Osteoblast (primary cell): Measurements from ENCODE around the gene RBM33. TPM values are rescaled to one million over a fixed set of nuclear protein-coding genes. Genes with fewer than 3 reads are reported as not detected.

Experiments used
- DNase-seq: peaks from one replicate; pipeline ENCODE4 v3.0.0; 2011; ENCODE audit warnings: low spot score, mixed read lengths; ENCODE audit not compliant: insufficient read length; ENCODE audit errors: missing footprints
- H2AFZ ChIP-seq: 2 replicates; pipeline ENCODE4 v1.6.0; 2011; ENCODE audit warnings: mild to moderate bottlenecking, low read length
- H3K27ac ChIP-seq: 2 replicates; pipeline ENCODE4 v1.5.1; 2011; ENCODE audit warnings: mild to moderate bottlenecking, low read depth, low read length, moderate library complexity
- H3K27me3 ChIP-seq: 2 replicates; pipeline ENCODE4 v1.6.0; 2012; ENCODE audit warnings: mild to moderate bottlenecking, control low read depth, inconsistent platforms, low read length, moderate library complexity; ENCODE audit not compliant: insufficient read depth
- H3K36me3 ChIP-seq: 2 replicates; pipeline ENCODE4 v1.5.1; 2011; ENCODE audit warnings: mild to moderate bottlenecking, low read length, control low read depth, moderate library complexity; ENCODE audit not compliant: insufficient read depth
- H3K4me1 ChIP-seq: 2 replicates; pipeline ENCODE4 v1.5.1; 2011; ENCODE audit warnings: mild to moderate bottlenecking, low read length, control low read depth, moderate library complexity; ENCODE audit not compliant: insufficient read depth
- H3K4me2 ChIP-seq: 2 replicates; pipeline ENCODE4 v1.6.0; 2011; ENCODE audit warnings: mild to moderate bottlenecking, low read length; ENCODE audit not compliant: insufficient read depth
- H3K4me3 ChIP-seq: fragments of 200-600 bp; sonication (generic); 3 replicates; pipeline ENCODE4 v1.5.1; 2012; ENCODE audit warnings: mild to moderate bottlenecking, low read length, inconsistent platforms; ENCODE audit not compliant: insufficient read depth
- H3K79me2 ChIP-seq: 2 replicates; pipeline ENCODE4 v1.6.0; 2012; ENCODE audit warnings: mild to moderate bottlenecking, low read length, control low read depth, inconsistent platforms; ENCODE audit not compliant: insufficient read depth
- H3K9me3 ChIP-seq: 2 replicates; pipeline ENCODE4 v1.5.1; 2011; ENCODE audit warnings: low read depth, low read length, control low read depth
- H4K20me1 ChIP-seq: 2 replicates; pipeline ENCODE4 v1.6.0; 2012; ENCODE audit warnings: mild to moderate bottlenecking, low read length, control low read depth; ENCODE audit not compliant: insufficient read depth
- CTCF ChIP-seq: IDR thresholded peaks from 2 replicates; pipeline ENCODE4 v1.5.1; 2011; ENCODE audit warnings: mild to moderate bottlenecking, low read depth, low read length, moderate library complexity; ENCODE audit errors: extremely low read depth
- total RNA-seq: library from RNA; depleted of rRNA; stranded (reverse); fragments of >200 nt; gene quantifications from 2 replicates; pipeline ENCODE4 v1.2.3, GENCODE V29; 2012

RBM33 gene
- total RNA-seq, 1 donor: 27.5 TPM

DNA sequence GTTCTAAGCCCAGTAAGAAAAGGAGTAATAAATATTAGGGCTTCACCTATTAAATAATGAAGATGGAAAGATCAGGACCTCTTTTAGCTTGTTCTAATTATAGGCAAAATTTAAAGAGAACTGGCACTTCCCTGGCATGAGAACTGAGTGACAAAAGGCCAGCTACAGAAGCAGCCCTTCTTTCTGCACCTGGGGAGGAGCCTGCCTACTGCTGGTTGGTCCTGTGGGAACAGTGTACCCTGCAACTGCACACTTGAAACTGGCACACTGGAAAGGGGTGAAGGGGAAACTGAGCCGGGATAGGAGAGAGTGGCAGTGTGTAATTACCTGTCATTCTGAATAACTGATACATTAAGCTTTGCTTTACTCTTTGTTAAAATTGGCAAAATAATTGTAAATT is 87.4 kb downstream of the RBM33 start:
- Histone ChIP-seq H3K9me3 (no peaks in the 10 kb centered on the region), H3K36me3 (no peaks in the 10 kb centered on the region), H2AFZ (no peak overlapping the region), H3K4me2 (no peak overlapping the region), H3K27me3 (no peaks in the 10 kb centered on the region), H3K4me3 (no peak overlapping the region), H4K20me1 (peaks cover 5% of the 10 kb centered on the region), H3K27ac (no peak overlapping the region), H3K4me1 (no peaks in the 10 kb centered on the region), H3K79me2 (peaks cover 27% of the 10 kb centered on the region)
- no peak for DNase-seq
- no peak for TF ChIP-seq CTCF

DNA sequence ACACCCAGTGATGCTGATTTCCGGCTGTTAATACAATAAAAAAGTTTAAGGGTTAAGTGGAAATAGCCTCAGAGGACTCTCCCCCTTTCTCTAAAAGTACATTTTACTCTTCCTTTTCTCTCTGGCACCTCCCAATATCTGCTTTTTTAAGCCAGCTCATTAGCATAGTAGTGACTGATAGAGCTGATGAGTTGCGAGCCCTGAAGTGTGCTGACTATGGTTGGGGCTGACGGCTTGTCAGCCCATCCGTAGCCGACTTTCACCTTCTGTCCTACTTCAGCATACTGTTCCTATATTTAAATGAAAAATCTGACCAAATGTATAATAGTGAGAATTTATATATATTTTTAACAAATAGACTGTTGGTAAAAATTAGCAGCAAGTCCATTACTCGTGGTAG is 87.8 kb downstream of the RBM33 start:
- no peak overlapping the region for H3K27ac ChIP-seq
- no peaks in the 10 kb centered on the region for H3K36me3 ChIP-seq
- DNase-seq: no peak
- no peak overlapping the region for H3K4me2 ChIP-seq
- no peak for TF ChIP-seq CTCF
- no peak overlapping the region for H3K4me3 ChIP-seq
- peaks cover 5% of the 10 kb centered on the region for H4K20me1 ChIP-seq
- H3K79me2 ChIP-seq: peaks cover 23% of the 10 kb centered on the region
- no peaks in the 10 kb centered on the region for H3K9me3 ChIP-seq
- H2AFZ ChIP-seq: no peak overlapping the region
- H3K27me3 ChIP-seq: no peaks in the 10 kb centered on the region
- no peaks in the 10 kb centered on the region for H3K4me1 ChIP-seq

DNA sequence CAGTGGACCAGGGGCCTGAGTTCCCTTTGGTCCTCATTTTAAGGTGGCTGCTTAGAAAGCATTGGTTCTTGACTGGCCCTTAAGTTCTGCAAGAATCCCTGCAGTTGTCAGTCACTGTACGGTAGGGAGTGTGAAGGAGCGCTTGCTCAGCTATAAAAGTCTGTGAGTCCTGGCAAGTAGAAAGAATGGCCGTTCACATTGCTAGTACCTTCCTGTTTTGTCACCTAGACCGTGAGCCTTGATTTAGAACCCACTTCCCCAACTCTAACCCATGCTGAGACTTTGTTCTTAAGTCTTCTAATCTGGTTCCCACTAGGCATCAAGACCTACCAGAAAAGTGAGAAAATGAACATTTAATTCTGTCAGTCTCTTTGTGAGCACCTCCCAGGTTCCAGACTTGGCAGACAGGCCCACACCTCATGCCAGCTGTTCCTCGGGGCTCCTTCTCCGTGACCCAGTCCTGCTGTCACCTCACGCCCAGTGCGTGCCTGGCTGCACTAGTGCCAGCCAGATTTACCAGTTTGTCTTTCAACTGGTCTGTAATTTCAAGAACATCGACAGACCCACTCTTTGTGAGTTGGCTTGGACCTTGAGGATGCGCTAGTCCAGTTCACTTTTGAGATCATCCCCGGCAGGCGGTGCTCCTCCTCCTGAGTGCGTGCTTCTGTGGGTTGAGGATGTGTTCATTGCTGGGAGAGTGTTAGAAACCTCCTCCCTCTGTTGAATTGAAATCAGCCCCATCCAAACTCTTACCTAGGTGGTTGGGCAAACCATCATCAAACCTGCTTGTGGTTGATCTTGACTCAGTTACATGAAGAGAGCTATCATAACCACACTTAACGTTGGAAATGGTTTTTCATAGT is 89.4 kb downstream of the RBM33 start:
- no peaks in the 10 kb centered on the region for H3K4me1 ChIP-seq
- TF ChIP-seq CTCF: no peak
- H3K4me3 ChIP-seq: no peak overlapping the region
- DNase-seq: no peak
- no peak overlapping the region for H3K4me2 ChIP-seq
- peaks cover 11% of the 10 kb centered on the region for H3K36me3 ChIP-seq
- H3K9me3 ChIP-seq: no peaks in the 10 kb centered on the region
- H2AFZ ChIP-seq: no peak overlapping the region
- peaks cover 5% of the 10 kb centered on the region for H4K20me1 ChIP-seq
- H3K27ac ChIP-seq: no peak overlapping the region
- H3K27me3 ChIP-seq: no peaks in the 10 kb centered on the region
- peaks cover 17% of the 10 kb centered on the region for H3K79me2 ChIP-seq

GRCh38 chr7:155734445-155734809 is 90.0 kb downstream of the RBM33 start:
- DNase-seq: no peak
- Histone ChIP-seq H4K20me1 (peaks cover 5% of the 10 kb centered on the region), H3K27ac (no peak overlapping the region), H3K36me3 (peaks cover 17% of the 10 kb centered on the region), H2AFZ (no peak overlapping the region), H3K9me3 (no peaks in the 10 kb centered on the region), H3K4me2 (no peak overlapping the region), H3K4me3 (no peak overlapping the region), H3K27me3 (no peaks in the 10 kb centered on the region), H3K4me1 (no peaks in the 10 kb centered on the region), H3K79me2 (peaks cover 17% of the 10 kb centered on the region)
- TF ChIP-seq CTCF: no peak
